Medulla oblongata (tissue), 1 donor: ENCODE measurements around the gene SPRR1A.

ENCODE experiments used
- DNase-seq: peaks from one replicate; pipeline ENCODE4 v3.0.0-alpha.2; 2015; ENCODE audit errors: extremely low spot score

Gene SPRR1A

DNA sequence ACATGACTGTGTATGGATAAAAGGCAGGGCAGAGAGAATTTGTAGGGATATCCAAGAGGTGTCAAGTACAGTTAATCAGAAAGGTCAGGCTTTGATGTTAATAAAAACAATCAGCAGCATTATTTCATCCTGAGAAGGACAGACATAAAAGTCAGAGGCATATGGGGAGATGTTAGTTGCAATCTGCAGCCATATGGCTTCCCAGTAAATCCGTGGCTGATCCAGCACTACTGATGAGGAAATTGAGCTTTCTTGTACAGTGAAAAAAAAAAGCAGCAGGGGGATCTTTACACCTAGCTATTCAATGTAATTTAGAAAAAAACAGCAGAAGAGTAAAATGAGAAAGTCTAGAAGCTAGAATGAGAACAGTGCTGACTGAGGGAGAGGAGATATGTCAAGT lies 44.9 kb downstream of the SPRR1A start:
- no peak for DNase-seq

DNA sequence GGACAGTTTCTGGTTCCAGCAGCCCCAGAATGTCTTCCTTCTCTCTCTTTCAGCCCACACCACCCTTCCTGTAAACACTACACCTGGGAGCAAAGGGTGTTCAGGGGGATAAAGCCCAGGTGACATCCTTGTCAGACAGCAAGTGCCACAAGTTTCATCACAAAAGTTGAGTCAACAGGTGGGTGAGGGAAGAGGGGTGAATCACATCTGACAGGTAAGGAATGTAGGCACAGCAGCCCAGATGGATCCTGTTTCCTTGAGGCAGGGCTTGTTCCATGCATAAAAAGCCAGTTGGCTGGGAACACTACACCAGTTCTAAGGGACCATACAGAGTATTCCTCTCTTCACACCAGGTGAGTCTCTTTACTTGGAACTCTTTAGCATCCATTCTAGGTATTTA lies 47.0 kb downstream of the SPRR1A start, which contains the start of gene SPRR1B:
TSS of gene SPRR1B (plus strand) at position 309 of the 400 bp plus-strand sequence. CDS start 1,143 bp downstream, outside the sequence.
- DNase-seq: no peak

DNA sequence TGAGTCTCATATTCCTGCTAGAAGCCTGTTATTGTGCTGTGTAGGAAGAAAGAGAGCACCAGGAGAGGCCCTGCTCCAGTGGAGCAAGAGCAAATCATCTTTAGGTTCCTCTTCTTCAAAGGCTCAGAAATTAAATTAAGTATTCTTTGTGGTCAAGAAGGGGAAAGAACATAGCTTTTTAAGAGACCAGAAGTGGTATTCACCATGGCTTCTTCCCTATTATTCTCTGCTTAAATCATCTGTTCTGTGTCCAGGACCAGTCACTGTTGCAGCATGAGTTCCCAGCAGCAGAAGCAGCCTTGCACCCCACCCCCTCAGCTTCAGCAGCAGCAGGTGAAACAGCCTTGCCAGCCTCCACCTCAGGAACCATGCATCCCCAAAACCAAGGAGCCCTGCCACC lies 48.2 kb downstream of the SPRR1A start:
- no peak for DNase-seq

DNA sequence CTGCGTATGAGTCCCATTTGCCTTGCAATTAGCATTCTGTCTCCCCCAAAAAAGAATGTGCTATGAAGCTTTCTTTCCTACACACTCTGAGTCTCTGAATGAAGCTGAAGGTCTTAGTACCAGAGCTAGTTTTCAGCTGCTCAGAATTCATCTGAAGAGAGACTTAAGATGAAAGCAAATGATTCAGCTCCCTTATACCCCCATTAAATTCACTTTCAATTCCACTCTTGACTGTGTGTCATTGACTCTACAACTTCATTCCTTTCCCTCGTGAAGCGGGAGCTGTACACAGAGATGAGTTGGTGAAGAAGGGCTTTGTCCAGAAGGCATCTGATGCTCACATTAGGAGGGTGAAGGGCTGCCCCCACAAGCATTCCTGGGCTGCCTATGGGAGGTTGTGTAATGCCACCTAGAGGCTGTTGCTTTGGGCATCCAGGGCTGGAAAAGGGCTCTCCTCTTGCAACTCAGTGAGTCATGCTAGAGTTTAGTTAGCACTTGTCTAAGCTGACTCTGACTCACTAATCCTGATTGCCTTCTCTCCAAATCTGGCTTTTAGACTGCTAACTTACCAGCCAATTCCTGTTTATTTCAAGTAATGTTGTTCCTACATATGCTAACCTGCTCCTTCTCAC lies 48.9 kb downstream of the SPRR1A start:
- peak; percentile 60 for DNase-seq

DNA sequence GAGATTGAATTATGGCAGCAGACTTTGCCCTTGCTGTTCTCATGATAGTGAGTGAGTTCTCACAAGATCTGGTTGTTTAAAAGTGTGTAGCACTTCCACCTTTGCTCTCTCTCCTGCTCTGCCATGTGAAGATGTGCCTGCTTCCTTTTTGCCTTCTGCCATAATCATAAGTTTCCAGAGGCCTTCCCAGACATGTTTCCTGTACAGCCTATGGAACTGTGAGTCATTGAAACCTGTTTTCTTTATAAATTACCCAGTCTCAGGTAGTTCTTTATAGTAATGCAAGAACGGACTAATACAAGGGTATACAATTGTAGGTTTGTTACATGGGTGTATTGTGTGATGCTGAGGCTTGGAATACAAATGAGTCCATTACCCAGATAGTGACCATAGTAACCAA lies 51.3 kb downstream of the SPRR1A start:
- DNase-seq: no peak
